IPS-15b (cell line): ENCODE results near the gene ACTR1A.

ENCODE experiments used
- H3K27me3 ChIP-seq: one replicate; pipeline ENCODE4 v1.6.1; 2013; ENCODE audit warnings: low read length; ENCODE audit not compliant: control insufficient read depth, insufficient read depth
- H3K36me3 ChIP-seq: one replicate; pipeline ENCODE4 v1.6.1; 2013; ENCODE audit warnings: low read length; ENCODE audit not compliant: control insufficient read depth, insufficient read depth
- H3K4me1 ChIP-seq: one replicate; pipeline ENCODE4 v1.6.1; 2013; ENCODE audit warnings: mild to moderate bottlenecking, low read length; ENCODE audit not compliant: control insufficient read depth, insufficient read depth
- H3K4me3 ChIP-seq: one replicate; pipeline ENCODE4 v1.5.1; 2013; ENCODE audit warnings: low read depth, low read length
- H3K9ac ChIP-seq: one replicate; pipeline ENCODE4 v1.6.1; 2013; ENCODE audit warnings: low read depth, mild to moderate bottlenecking, low read length
- H3K9me3 ChIP-seq: one replicate; pipeline ENCODE4 v1.6.1; 2013; ENCODE audit warnings: mild to moderate bottlenecking, low read length; ENCODE audit not compliant: control insufficient read depth, insufficient read depth

Gene ACTR1A

GRCh38 chr10:102431452-102432124 lies 70.9 kb downstream of the ACTR1A start:
- Histone ChIP-seq H3K4me3 (peak overlapping the region; percentile 90), H3K27me3 (peaks cover 34% of the 10 kb centered on the region), H3K9me3 (no peaks in the 10 kb centered on the region), H3K9ac (peak overlapping the region; percentile 74), H3K4me1 (peaks cover 5% of the 10 kb centered on the region), H3K36me3 (no peaks in the 10 kb centered on the region)

DNA sequence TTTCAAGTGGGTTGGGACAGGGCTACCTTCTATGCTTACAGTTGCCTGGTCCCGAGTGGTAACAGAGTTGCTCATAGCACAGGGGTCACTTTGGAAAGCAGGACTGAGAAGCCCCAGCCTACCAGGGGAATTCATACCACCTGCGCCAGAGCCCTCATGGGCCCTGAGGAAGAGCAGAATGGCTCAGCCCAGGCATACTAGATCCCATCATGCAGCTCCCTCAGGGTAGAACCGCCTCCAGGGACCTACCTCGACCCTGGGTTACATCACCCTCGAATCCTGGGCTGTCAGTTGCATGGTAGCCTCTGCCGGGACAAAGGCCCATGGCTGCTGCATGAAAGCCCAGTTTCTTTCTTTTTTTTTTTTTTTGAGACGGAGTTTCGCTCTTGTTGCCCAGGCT lies 73.0 kb downstream of the ACTR1A start:
- no peaks in the 10 kb centered on the region for H3K9me3 ChIP-seq
- H3K9ac ChIP-seq: no peak overlapping the region
- H3K27me3 ChIP-seq: peaks cover 16% of the 10 kb centered on the region
- H3K4me3 ChIP-seq: no peak overlapping the region
- no peaks in the 10 kb centered on the region for H3K4me1 ChIP-seq
- H3K36me3 ChIP-seq: no peaks in the 10 kb centered on the region
